HL-60/S4 treated with phorbol 12-myristate 13-acetate at 8.2 ng/mL for 4 days and 3 days (cell line): ENCODE data around the gene UQCRC1.

Source experiments
- in situ Hi-C: fragments of 300-500 bp; cut with MboI; formaldehyde crosslinking; loops from 2 replicates; pipeline ENCODE4 v1.15.0; 2022; ENCODE audit warnings: low sequenced_read_pairs

The UQCRC1 gene

DNA sequence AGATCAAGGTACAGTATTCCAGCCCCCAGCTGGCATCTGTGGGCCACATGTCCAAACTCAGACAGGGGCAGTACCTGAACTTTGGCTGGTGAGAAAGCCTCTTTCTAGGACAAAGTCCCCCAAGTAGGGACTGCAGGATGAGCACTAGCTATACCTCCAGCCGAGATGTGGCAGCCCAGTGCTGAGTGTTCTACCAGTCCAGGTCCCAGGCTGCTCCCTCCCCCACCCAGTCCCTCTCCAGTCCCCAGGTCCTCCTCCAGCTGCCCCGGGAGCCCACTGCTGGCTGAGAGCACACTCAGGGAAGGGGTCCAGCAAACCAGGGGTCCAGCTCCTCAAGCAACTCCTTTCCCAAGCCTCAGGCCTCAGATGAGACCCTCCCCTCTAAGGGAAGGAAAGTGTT lies 24.3 kb upstream of the UQCRC1 start:
- in situ Hi-C loops, result no loop called here

DNA sequence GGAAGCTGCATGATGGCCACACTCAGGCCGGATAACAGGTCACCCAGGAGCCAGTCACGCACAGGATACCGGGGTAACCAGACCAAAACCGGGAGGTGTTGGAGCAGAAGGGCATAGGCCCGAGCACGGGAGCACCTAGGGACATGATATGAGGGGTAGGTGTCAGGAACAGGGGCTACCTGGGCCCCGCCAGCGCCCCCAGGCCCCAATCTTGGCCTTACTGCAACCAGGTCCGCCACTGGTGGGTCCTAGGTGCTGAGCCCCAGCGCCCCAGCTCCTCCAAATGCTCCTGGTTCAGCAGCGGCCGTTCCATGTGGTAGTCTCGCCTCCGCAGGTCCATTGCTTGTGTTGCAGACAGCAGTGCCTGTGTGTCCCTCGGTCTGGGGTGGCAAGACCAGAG lies 23.8 kb upstream of the UQCRC1 start:
- in situ Hi-C loops, result no loop called here

DNA sequence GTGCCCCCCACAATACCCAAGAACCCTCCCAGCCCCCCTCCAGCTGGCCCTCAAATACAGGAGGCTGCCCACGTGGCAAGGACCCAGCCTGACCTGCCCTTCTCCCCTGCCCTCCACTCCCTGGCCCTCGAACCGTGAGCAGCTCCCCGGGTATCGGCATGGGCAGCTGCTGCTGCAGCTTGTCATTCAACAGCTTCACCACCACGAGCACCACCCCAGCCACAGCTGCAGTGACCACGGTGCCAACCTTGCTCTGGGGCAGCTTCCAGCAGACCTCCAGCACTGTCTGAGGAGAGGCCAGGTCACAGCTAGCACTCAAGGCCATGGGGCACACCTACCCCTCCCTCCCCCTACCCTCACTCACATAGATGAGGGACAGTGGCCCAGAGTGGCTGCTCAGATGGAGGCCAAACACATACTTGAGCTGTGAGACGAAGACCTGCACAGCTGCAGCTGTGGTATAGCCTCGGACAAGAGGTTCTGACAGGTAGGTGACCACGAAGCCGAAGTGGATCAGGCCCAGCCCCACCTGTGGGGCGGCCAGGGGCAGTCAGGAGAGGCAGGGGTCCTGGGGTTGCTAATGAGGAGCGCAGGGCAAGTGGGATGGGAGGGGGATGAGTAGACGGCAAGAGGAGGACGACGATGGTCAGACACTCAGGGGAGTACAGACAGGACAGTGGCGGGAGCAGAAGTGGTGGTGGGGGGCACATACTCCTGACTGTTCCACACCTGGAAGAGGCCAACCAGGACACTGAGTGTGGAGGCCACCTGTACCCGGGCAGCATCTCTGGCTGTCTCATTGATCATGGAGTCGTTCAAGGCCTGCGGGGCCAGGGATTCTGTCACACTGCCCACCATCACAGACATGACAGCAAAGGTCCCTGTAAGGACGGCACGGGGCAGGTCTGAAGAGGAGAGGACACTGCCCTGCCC lies 22.3 kb upstream of the UQCRC1 start:
- in situ Hi-C loops, result no loop called here

DNA sequence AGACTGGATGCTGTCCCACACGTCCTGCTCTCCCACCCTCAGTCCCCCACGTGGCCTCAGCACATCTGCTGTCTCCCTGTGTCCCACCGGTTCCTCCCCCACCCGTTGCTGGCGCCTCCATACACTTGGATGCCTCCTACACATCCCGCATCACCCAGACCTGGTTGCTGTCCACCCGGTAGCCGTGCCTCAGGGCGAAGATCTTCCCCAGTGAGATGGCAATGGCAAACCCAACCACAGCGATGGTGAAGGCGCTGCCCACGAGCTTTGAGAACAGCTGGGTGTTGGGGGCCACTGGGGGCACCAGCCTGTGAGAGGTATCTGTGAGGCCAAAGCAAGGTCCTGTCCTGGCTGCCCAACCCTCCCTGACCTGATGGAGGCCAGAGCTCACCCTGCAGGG lies 21.4 kb upstream of the UQCRC1 start:
- in situ Hi-C loops, result no loop called here

DNA sequence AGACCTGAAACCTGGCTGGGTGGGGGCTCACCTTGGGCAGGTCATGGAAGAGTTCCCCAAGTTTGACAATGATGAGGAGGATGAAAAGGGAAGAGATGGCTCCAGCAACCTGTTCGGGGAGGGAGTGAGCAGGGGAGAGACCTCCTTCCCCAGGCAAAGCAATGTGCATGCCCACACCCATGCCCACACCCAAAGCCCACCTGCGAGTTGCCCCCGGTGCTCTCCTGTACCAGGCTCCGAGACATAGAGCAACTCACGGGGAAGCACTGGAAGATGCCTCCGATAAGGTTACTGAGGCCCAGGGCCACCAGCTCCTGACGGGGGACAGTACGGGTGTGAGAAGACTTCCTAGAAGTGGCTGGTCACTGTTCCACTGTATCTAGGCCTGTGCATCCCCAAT lies 21.0 kb upstream of the UQCRC1 start:
- in situ Hi-C loops, result no loop called here

DNA sequence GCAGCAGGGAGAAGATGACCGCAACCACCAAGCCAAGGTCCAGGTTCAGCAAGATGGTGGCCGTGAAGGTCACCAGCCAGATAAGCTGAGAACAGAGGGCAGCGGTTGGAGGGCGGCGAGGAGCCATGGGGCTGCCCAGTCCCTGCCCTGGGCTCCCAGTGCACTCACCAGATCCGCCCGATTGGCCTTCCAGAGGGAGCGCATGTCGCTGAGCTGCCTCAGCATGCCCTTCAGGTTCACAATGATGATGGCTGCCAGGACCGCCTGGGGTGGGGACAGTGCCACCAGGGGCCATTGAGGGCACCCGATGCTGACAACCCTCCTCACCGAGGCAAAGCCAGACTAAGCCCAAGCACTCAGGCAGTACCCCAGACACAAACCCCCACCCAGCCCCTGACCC lies 20.4 kb upstream of the UQCRC1 start:
- in situ Hi-C loops, result no loop called here

DNA sequence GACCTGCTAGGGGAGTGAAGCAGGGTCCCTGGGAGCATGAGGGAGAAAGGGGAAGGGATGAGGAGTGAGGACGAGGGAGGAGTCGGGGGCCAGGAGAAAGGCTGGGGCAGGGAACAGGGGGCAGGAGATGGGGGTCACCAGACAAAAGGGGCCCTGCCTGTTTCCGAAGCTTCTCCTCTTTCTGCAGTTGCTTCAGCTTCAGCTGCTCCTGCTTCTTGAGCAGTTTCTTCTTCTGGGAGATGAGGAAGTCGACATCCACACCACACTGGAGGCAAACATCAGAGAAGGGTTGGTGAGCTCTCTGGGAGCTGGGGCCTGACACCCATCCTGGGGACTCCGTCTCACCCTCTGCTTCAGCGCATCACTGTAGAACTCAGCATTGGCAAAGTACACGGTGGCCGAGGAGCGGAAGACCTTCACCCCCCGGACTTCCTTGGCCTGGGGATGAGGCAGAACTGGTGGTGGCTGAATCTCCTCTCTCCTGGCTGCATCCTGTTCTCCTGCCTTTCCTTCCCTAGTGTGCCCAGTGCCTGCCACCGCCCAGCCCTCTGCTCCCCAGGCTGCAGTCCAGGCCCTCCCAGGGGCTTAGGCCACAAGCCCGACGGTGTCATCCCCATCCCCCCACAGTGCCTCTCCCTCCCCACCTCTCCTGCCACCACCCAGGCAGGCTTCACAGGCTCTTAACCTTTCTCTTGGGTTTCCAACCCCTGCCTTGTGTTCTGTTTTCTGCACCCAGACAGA lies 19.0 kb upstream of the UQCRC1 start:
- in situ Hi-C loops, result no loop called here

DNA sequence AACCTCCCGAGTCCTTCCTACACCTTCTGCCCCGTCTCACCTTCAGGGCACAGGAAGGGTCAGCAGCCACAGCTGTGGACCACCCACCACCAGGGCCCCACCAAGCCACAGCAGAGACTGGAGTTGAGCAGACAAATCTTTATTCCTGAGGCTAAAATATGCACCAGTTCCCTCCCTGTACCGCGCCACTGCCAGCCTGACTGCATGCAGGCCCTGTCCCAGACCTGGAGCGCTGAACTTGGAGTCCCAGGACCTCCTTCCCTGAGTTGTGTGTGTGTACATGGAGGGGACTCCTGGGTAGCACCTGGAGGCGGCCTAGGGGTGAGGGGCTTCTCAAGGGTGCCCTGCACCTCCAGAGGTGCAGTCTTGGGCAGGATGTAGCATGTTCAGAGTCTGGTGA lies 16.2 kb upstream of the UQCRC1 start:
- in situ Hi-C loops, result no loop called here

DNA sequence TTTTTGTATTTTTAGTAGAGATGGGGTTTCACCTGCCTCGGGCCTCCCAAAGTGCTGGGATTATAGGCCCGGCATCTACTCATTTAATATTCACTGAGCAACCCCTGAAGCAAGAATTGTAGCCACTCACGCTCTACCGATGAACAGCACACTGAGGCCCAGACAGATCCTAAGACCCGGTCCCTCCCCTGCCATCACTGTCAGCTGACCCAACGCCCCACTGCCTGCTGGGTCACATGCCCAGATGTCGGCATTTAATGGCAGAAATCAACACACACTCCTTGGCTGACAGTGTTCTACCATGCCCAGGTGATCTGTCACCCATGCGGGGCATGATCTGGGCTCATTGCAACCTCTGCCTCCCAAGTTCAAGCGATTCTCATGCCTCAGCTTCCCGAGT lies 15.3 kb upstream of the UQCRC1 start:
- in situ Hi-C loops, result no loop called here

DNA sequence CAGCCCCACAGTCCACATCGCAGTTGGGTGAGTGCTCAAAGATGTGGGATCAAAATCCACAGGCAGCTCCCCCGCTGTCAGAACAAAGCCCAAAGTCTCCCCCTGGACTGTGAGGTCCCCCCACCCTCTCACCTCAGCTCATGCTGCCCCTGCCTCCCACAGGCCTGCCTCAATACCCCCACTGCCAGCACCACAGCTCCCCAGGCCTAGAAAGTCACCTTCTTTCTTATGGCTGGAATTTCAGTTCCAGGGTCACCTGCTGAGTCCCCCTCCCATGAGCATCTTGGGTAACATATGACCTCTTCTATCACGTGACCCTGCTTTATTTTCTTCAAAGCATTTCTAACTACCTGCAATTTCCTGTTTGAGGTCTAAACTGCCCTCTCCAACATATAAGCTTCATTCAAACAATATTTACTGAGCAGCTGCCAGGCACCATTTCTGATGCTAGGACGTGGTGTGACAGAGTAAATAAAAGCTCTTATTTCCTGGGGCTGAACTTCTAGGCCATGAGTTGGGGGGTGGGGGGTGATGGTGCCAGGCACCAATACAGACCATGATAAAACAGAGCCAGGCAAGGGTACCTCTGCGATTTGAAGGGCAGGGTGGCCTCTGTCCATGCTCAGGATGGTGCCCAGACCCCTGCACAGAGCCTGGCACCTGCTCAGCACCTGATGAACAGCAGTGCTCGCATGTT lies 14.6 kb upstream of the UQCRC1 start:
- in situ Hi-C loops, result no loop called here

DNA sequence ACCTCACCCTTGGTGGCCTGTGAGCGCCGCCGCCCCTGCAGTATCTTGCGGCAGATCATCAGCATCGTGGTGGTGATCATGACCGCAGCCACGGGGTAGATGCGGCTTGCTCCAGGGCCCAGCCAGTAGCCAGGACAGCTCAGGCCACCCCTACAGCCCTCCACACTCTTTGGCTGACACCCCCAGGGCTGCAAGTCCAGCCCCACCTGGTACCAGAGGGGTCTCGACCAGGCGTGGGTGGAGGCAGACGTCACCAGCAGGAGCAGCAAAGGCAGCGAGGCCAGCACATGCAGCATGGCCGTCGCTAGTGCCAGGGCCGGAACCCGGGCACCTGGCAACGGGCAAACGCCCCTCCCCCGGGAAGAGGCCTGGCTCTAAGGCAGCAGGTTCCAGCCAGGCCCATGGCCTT lies 12.0 kb upstream of the UQCRC1 start, which contains the start of gene TMEM89:
TMEM89 (minus strand) TSS at position 309 of the 409 bp plus-strand sequence; CDS start at position 296, 13 bp downstream.
- in situ Hi-C loops, result no loop called here

DNA sequence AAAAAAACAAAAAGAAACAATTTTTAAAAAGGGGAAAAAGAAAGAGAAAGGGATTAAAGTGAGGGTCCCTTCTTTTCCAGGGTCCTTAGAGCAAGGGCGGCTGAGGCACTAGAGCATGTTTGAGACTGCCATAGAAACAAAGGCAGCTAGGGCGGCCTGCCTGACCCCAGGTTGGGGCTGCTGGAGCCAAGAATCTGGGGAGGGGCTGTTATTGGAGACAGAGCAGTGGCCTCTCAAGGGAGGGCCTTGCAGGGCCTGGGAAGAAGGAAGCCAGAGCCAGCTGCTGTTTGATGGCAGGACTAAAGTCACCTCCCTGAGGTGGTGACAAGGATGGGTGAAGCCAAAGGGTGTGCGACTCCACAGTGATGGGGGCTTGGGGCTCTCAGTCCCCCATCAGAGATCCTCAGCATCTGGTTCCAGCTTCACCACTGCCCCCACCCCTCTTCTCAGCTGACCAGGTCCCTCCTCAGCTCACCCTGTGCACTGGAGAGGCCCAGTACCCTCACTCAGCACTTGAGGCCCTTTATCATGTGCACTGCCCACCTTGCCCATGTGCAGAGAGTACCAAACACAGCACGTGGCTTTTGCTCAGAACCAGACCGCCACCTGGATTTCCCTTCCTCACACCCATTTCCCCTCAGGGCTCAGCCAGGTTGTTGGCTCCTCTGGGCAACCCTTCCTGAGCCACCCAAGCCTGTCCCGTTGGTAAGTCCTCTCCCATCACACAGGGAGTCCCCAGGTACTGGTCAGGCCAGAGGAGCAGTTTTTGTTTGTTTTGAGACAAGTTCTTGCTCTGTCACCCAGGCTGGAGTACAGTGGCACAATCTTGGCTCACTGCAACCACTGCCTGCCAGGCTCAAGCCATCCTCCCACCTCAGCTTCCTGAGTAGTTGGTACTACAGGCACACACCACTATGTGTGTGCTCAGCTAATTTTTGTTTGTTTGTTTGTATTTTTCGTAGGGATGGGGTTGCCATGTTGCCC lies 10.4 kb upstream of the UQCRC1 start:
- in situ Hi-C loops, result no loop called here

DNA sequence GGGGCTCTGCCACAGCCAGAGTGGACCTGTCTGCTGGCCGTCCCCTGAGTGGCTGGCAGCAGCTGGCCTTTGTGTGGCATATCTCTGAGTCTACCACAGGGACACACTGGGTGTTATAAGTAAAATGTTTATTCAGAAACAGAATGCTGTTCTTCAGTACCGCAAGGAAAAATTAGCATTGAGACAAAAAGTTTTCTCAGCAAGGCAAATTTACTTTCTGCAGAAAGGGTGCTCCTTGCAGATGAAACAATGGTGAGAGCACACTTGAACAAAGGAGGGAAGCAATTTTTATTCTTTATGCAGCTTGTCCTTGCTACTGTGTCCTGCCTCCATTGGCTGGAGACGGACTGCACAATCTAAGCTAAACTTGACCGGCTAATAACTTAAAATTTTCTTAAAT lies 8.1 kb upstream of the UQCRC1 start:
- in situ Hi-C loops, result no loop called here

DNA sequence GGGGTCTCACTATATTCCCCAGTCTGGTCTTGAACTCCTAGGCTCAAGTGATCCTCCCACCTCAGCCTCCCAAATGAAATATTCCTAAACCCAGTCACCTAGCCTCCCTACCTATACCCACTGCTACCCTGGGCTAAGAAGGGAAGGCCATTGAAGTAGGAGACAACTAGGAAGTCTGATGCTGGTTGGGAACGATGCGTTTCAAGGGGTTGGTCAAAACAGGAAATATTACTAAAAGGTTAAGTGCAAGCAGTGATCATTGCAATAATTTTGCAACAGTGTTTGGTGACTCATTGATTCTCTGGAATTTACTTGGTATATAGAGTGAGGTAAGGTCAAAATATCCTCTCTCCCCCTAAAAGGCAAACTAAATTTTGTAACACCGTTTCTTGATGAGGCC lies 4.6 kb upstream of the UQCRC1 start:
- in situ Hi-C loops, result no loop called here

DNA sequence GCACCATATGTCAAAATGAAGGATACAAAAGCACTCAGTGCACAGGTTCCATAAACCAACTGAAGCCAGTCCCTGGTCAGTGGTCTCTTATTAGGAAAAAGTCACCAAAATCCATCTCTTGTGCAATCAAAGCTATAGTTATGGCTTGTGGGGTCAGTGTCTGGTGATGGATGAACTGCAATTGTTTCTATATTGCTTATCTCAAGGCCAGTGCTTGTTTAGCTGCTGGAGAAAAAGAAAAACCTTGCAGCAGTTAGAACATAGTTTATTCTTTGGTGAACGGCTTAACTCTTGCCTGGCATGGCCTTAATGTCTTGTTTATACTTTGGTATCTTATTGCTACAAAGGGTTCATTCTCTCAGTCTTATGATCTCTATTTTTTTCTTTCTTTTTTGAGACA lies 2.9 kb upstream of the UQCRC1 start:
- in situ Hi-C loops, result no loop called here

DNA sequence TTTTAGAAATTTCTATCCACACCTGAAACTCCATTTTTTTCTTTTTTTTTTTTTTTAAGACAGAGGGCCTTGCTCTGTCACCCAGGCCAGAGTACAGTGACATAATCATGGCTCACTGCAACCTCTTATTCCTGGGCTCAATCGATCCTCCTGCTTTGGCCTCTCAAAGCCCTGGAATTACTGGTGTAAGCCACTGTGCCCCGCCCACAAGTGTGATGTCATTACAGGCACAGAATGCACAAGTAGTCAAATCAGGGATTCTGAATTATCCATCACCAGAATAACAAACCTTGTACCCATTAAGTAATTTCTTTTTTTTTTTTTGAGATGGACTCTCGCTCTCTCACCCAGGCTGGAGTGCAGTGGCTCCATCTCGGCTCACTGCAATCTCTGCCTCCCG lies 1.9 kb downstream of the UQCRC1 start:
- in situ Hi-C loops, result no loop called here

DNA sequence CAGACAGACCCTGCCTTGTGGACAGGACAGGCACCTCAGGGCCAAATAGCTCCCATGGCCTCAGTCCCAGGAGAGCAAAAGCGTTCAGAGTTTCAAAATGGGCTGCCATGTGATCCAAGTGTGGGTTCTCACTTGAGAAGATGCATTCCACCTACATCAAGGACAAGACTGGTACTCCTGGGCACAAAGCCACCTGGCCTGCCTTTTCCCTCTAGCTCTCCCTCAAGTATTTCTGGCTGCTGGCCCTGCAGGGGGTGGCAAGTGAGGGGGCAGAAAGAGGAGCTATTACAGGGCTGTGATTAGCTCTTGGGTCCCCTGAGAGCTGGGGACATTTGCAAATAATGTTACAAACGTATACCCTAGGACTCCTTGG lies 7.8 kb downstream of the UQCRC1 start:
- in situ Hi-C loops, result no loop called here

DNA sequence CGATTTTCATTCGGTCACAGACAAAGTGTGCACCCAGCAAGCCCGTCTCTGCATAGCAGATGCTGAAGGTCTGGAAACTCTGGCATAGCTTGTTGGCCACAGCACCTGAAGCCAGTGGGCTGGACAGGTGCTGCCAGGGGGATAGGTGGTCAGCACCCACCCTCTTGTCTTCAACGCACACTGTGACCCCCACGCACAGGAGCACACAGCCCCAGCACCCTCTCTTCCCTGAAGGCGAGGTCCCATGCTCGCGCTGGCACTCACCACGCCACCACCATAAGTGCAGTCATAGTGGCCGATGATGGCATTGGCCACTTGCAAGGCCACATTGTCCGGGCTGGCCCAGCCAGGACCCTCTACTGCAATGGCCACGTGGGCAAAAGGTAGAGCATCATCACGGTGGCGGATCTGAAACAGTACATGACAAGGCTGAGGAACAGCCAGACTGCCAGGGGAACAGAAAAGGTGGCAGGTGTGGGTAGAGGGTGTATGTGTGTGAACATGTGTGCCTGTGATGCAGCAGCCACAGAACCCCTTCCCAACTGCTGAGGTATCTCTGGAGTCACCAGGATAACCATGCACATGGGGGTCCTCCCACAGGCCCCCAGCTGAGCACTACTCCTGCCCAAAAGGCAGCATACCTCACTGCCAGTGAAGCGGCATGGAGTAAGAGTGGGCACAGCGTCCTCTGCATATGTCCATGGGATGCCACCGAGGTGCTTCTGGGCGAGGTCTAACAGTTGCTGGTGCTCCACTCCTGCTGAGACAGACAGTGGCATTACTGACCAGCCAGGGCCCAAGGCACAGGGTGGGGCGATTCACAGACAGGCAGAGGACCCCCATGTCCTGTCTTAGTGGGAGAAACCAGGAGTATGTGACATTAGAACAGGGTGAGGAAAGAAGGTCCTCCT lies 8.5 kb downstream of the UQCRC1 start:
- in situ Hi-C loops, result no loop called here

DNA sequence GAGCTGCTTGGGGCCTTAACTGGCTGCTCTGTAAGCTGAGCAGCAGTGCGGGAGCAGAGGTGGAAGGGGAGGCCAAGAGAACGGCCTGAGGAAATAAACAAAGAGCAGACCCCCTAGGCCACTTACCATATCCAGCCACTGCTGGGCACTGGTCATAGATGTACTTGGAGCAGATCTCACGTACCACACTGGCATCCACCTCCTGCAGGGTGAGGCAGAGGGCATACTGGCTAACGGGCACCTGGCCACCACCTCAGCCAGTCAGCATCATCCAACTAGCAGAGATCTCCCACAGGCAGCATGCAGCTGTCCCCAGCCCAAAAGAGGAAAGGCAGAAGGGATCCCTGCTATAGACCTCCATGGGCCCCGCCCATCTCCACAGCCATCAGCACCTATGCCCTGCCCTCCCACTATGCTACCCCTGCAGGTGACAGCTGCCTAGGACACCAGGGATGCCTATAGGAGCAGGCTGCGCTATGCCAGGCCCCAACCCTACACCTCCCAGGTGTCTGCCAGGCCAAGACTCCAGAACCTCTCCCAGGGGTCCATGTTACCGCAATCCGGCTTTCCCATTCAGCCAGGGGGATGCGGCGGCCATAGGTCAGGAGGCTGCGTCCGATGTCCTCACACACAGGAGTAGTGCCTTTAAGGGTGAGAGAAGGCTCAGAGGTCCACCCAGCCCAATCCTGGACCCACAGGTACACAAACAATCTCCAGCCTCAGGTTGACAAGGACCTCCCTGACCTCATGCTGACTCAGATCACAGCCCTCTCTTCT lies 9.7 kb downstream of the UQCRC1 start:
- in situ Hi-C loops, result no loop called here
